HUES48 (cell line): ENCODE measurements around the gene IL6ST.
"Not testable (repeated sequence)": the region's sequence is repeated elsewhere in the genome, so short reads cannot be mapped to it uniquely, and the experiment has no call there.

Experiments
- H3K27ac ChIP-seq: one replicate; pipeline ENCODE4 v1.7.0; 2013; ENCODE audit warnings: low read depth, low read length, inconsistent platforms
- H3K27me3 ChIP-seq: 2 replicates; pipeline ENCODE4 v1.6.1; 2013; ENCODE audit warnings: mild to moderate bottlenecking, low read length; ENCODE audit not compliant: control insufficient read depth, insufficient read depth
- H3K36me3 ChIP-seq: 2 replicates; pipeline ENCODE4 v1.6.1; 2013; ENCODE audit warnings: low read length; ENCODE audit not compliant: control insufficient read depth, insufficient read depth
- H3K4me1 ChIP-seq: 2 replicates; pipeline ENCODE4 v1.6.1; 2013; ENCODE audit warnings: mild to moderate bottlenecking, low read length; ENCODE audit not compliant: control insufficient read depth, insufficient read depth
- H3K4me3 ChIP-seq: 2 replicates; pipeline ENCODE4 v1.5.1; 2013; ENCODE audit warnings: mild to moderate bottlenecking, low read depth, low read length
- H3K9ac ChIP-seq: 2 replicates; pipeline ENCODE4 v1.6.1; 2013; ENCODE audit warnings: mild to moderate bottlenecking, low read depth, low read length, moderate library complexity
- H3K9me3 ChIP-seq: 2 replicates; pipeline ENCODE4 v1.6.1; 2013; ENCODE audit warnings: low read length; ENCODE audit not compliant: control insufficient read depth, insufficient read depth

The IL6ST gene

GRCh38 chr5:55965525-55965924 lies 29.2 kb downstream of the IL6ST start:
- H3K4me1 ChIP-seq, result no peaks in the 10 kb centered on the region

GRCh38 chr5:55960779-55961178 lies 34.0 kb downstream of the IL6ST start:
- Histone ChIP-seq H3K9ac (no peak overlapping the region), H3K36me3 (peaks cover 11% of the 10 kb centered on the region), H3K27me3 (no peaks in the 10 kb centered on the region), H3K9me3 (no peaks in the 10 kb centered on the region), H3K27ac (no peak overlapping the region), H3K4me3 (no peak overlapping the region), H3K4me1 (no peaks in the 10 kb centered on the region)

More at GRCh38 chr5:55965525-55965924, 29.2 kb downstream of the IL6ST start:
- Histone ChIP-seq H3K27ac (no peak overlapping the region), H3K27me3 (no peaks in the 10 kb centered on the region), H3K9me3 (no peaks in the 10 kb centered on the region), H3K36me3 (peaks cover 4% of the 10 kb centered on the region), H3K9ac (no peak overlapping the region), H3K4me3 (no peak overlapping the region)

GRCh38 chr5:55959208-55959607 lies 35.6 kb downstream of the IL6ST start:
- Histone ChIP-seq H3K4me3 (no peak overlapping the region), H3K9me3 (no peaks in the 10 kb centered on the region), H3K27ac (no peak overlapping the region), H3K4me1 (no peaks in the 10 kb centered on the region), H3K36me3 (peaks cover 11% of the 10 kb centered on the region), H3K9ac (no peak overlapping the region), H3K27me3 (no peaks in the 10 kb centered on the region)

DNA sequence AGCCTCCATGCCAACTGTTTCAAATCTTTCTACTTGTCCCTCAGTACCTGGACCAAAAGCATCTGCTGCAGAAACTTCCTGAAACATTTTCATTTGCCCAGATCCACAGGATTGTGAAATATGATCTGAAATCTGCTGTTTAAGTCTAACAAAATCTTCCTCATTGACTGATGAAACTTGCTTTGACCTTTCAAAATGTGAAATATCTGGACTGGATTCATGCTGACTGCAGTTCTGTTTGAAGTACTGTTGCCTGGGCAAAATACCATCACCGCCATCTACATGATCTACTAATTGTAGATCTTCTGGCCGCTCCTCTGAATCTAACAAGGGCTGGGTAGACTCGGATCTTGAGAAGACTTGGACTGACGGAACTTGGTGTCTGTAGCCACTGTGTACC lies 53.6 kb downstream of the IL6ST start:
- H3K4me3 ChIP-seq, H3K27me3 ChIP-seq, H3K9me3 ChIP-seq, H3K27ac ChIP-seq, H3K4me1 ChIP-seq, H3K9ac ChIP-seq: not testable (repeated sequence)
- peaks cover 19% of the 10 kb centered on the region for H3K36me3 ChIP-seq

- not testable (repeated sequence) for H3K27ac ChIP-seq, H3K27me3 ChIP-seq, H3K9me3 ChIP-seq, H3K9ac ChIP-seq, H3K4me3 ChIP-seq, H3K4me1 ChIP-seq
- peaks cover 17% of the 10 kb centered on the region for H3K36me3 ChIP-seq
These were observed 57.2 kb downstream of the IL6ST start for GRCh38 chr5:55937598-55937997.

- no peaks in the 10 kb centered on the region for H3K9me3 ChIP-seq
- no peaks in the 10 kb centered on the region for H3K4me1 ChIP-seq
- no peaks in the 10 kb centered on the region for H3K27me3 ChIP-seq
- H3K9ac ChIP-seq, result no peak overlapping the region
- no peak overlapping the region for H3K4me3 ChIP-seq
- no peak overlapping the region for H3K27ac ChIP-seq
- peaks cover 10% of the 10 kb centered on the region for H3K36me3 ChIP-seq
These were observed 58.6 kb downstream of the IL6ST start for GRCh38 chr5:55936100-55936693.

- H3K4me1 ChIP-seq, result no peaks in the 10 kb centered on the region
- no peak overlapping the region for H3K27ac ChIP-seq
- no peak overlapping the region for H3K4me3 ChIP-seq
- H3K27me3 ChIP-seq, result no peaks in the 10 kb centered on the region
- H3K9me3 ChIP-seq, result no peaks in the 10 kb centered on the region
- H3K36me3 ChIP-seq, result peaks cover 7% of the 10 kb centered on the region; the same call in 1 of the 2 replicates
- no peak overlapping the region for H3K9ac ChIP-seq
These were observed 59.4 kb downstream of the IL6ST start for GRCh38 chr5:55935371-55935770.

GRCh38 chr5:55934720-55935119 lies 60.0 kb downstream of the IL6ST start:
- no peak overlapping the region for H3K4me3 ChIP-seq
- peaks cover 3% of the 10 kb centered on the region; the same call in 1 of the 2 replicates for H3K36me3 ChIP-seq
- H3K27me3 ChIP-seq, result no peaks in the 10 kb centered on the region
- no peaks in the 10 kb centered on the region for H3K4me1 ChIP-seq
- H3K27ac ChIP-seq, result no peak overlapping the region
- no peaks in the 10 kb centered on the region for H3K9me3 ChIP-seq
- H3K9ac ChIP-seq, result no peak overlapping the region

- no peak overlapping the region for H3K4me3 ChIP-seq
- H3K4me1 ChIP-seq, result no peaks in the 10 kb centered on the region
- no peak overlapping the region for H3K27ac ChIP-seq
- H3K9me3 ChIP-seq, result no peaks in the 10 kb centered on the region
- no peaks in the 10 kb centered on the region for H3K36me3 ChIP-seq
- H3K9ac ChIP-seq, result no peak overlapping the region
- H3K27me3 ChIP-seq, result no peaks in the 10 kb centered on the region
These were observed 60.6 kb downstream of the IL6ST start for GRCh38 chr5:55934115-55934613.

GRCh38 chr5:55933377-55934114 lies 61.2 kb downstream of the IL6ST start:
- H3K9ac ChIP-seq, result no peak overlapping the region
- no peaks in the 10 kb centered on the region for H3K27me3 ChIP-seq
- H3K9me3 ChIP-seq, result no peaks in the 10 kb centered on the region
- H3K4me1 ChIP-seq, result no peaks in the 10 kb centered on the region
- H3K36me3 ChIP-seq, result no peaks in the 10 kb centered on the region
- H3K27ac ChIP-seq, result no peak overlapping the region
- H3K4me3 ChIP-seq, result no peak overlapping the region

- Histone ChIP-seq H3K27ac (no peak overlapping the region), H3K9ac (no peak overlapping the region), H3K36me3 (no peaks in the 10 kb centered on the region), H3K9me3 (no peaks in the 10 kb centered on the region), H3K27me3 (no peaks in the 10 kb centered on the region), H3K4me1 (no peaks in the 10 kb centered on the region), H3K4me3 (no peak overlapping the region)
These were observed 62.1 kb downstream of the IL6ST start for GRCh38 chr5:55932700-55933099.
